ENCODE measurements around the gene HPCA.

The HPCA gene

GRCh38 chr1:32883338-32884031 lies 2.8 kb upstream of the HPCA start:
- H3K9ac ChIP-seq (ENCODE audit: insufficient read length), result no peak overlapping the region

GRCh38 chr1:32884032-32884372 lies 2.3 kb upstream of the HPCA start:
- no peak for DNase-seq (ENCODE audit: low read depth, low spot score)
- no peak overlapping the region for H3K9ac ChIP-seq (ENCODE audit: insufficient read length)
- no peaks in the 10 kb centered on the region for H3K36me3 ChIP-seq (ENCODE audit: insufficient read depth, low read length)
- no peak overlapping the region for H3K27ac ChIP-seq
- H3K4me3 ChIP-seq, result no peak overlapping the region
- H3K9me3 ChIP-seq (ENCODE audit: low read depth, low read length), result no peaks in the 10 kb centered on the region
- TF ChIP-seq EZH2 (IDR thresholded peaks at IDR 0.05), result no peak
- no peak for TF ChIP-seq FOXP2 (optimal IDR thresholded peaks at IDR 0.05; ENCODE audit: control extremely low read depth, extremely low read length, insufficient read depth)
- TF ChIP-seq POLR2AphosphoS5 (IDR thresholded peaks at IDR 0.05; ENCODE audit: borderline replicate concordance, low read depth, low read length), result no peak

More at GRCh38 chr1:32883338-32884031, 2.8 kb upstream of the HPCA start:
- no peak for DNase-seq (ENCODE audit: low read depth, low spot score)
- no peaks in the 10 kb centered on the region for H3K9me3 ChIP-seq (ENCODE audit: low read depth, low read length)
- H3K27ac ChIP-seq, result no peak overlapping the region
- H3K4me3 ChIP-seq, result no peak overlapping the region
- no peak for TF ChIP-seq POLR2AphosphoS5 (IDR thresholded peaks at IDR 0.05; ENCODE audit: borderline replicate concordance, low read depth, low read length)
- TF ChIP-seq EZH2 (IDR thresholded peaks at IDR 0.05), result no peak
- TF ChIP-seq FOXP2 (optimal IDR thresholded peaks at IDR 0.05; ENCODE audit: control extremely low read depth, extremely low read length, insufficient read depth), result no peak
- no peaks in the 10 kb centered on the region for H3K36me3 ChIP-seq (ENCODE audit: insufficient read depth, low read length)

- no peaks in the 10 kb centered on the region for H3K36me3 ChIP-seq (ENCODE audit: insufficient read depth, low read length)
- H3K9ac ChIP-seq (ENCODE audit: insufficient read length), result no peak overlapping the region
- no peaks in the 10 kb centered on the region for H3K9me3 ChIP-seq (ENCODE audit: low read depth, low read length)
- H3K4me3 ChIP-seq, result no peak overlapping the region
- no peak overlapping the region for H3K27ac ChIP-seq
- no peak for DNase-seq (ENCODE audit: low read depth, low spot score)
- TF ChIP-seq EZH2 (IDR thresholded peaks at IDR 0.05) (no peak), FOXP2 (optimal IDR thresholded peaks at IDR 0.05; ENCODE audit: control extremely low read depth, extremely low read length, insufficient read depth) (no peak)
Observed at GRCh38 chr1:32884726-32885125, 1.6 kb upstream of the HPCA start.

GRCh38 chr1:32885676-32886003 lies 651 bp upstream of the HPCA start:
- DNase-seq (ENCODE audit: low read depth, low spot score), result no peak
- Histone ChIP-seq H3K27ac (no peak overlapping the region), H3K4me3 (no peak overlapping the region), H3K36me3 (ENCODE audit: insufficient read depth, low read length) (no peaks in the 10 kb centered on the region), H3K9ac (ENCODE audit: insufficient read length) (no peak overlapping the region), H3K9me3 (ENCODE audit: low read depth, low read length) (no peaks in the 10 kb centered on the region)
- TF ChIP-seq POLR2AphosphoS5 (IDR thresholded peaks at IDR 0.05; ENCODE audit: borderline replicate concordance, low read depth, low read length) (no peak), EZH2 (IDR thresholded peaks at IDR 0.05) (no peak), FOXP2 (optimal IDR thresholded peaks at IDR 0.05; ENCODE audit: control extremely low read depth, extremely low read length, insufficient read depth) (no peak)

GRCh38 chr1:32886828-32887414 lies 630 bp downstream of the HPCA start:
- Histone ChIP-seq H3K9ac (ENCODE audit: insufficient read length) (no peak overlapping the region), H3K9me3 (ENCODE audit: low read depth, low read length) (no peaks in the 10 kb centered on the region)
- DNase-seq (ENCODE audit: low read depth, low spot score), result no peak

GRCh38 chr1:32887623-32888022 lies 1.3 kb downstream of the HPCA start:
- TF ChIP-seq FOXP2 (optimal IDR thresholded peaks at IDR 0.05; ENCODE audit: control extremely low read depth, extremely low read length, insufficient read depth) (no peak), EZH2 (IDR thresholded peaks at IDR 0.05) (no peak), POLR2AphosphoS5 (IDR thresholded peaks at IDR 0.05; ENCODE audit: borderline replicate concordance, low read depth, low read length) (no peak)
- no peaks in the 10 kb centered on the region for H3K36me3 ChIP-seq (ENCODE audit: insufficient read depth, low read length)
- no peaks in the 10 kb centered on the region for H3K9me3 ChIP-seq (ENCODE audit: low read depth, low read length)
- H3K9ac ChIP-seq (ENCODE audit: insufficient read length), result no peak overlapping the region
- DNase-seq (ENCODE audit: low read depth, low spot score), result no peak
- no peak overlapping the region for H3K4me3 ChIP-seq
- H3K27ac ChIP-seq, result no peak overlapping the region

More at GRCh38 chr1:32886828-32887414, 630 bp downstream of the HPCA start:
- Histone ChIP-seq H3K27ac (no peak overlapping the region), H3K36me3 (ENCODE audit: insufficient read depth, low read length) (no peaks in the 10 kb centered on the region), H3K4me3 (no peak overlapping the region)
- no peak for TF ChIP-seq FOXP2 (optimal IDR thresholded peaks at IDR 0.05; ENCODE audit: control extremely low read depth, extremely low read length, insufficient read depth)
- no peak for TF ChIP-seq POLR2AphosphoS5 (IDR thresholded peaks at IDR 0.05; ENCODE audit: borderline replicate concordance, low read depth, low read length)
- TF ChIP-seq EZH2 (IDR thresholded peaks at IDR 0.05), result no peak

GRCh38 chr1:32888134-32888533 lies 1.8 kb downstream of the HPCA start:
- Histone ChIP-seq H3K36me3 (ENCODE audit: insufficient read depth, low read length) (no peaks in the 10 kb centered on the region), H3K27ac (no peak overlapping the region), H3K4me3 (no peak overlapping the region), H3K9me3 (ENCODE audit: low read depth, low read length) (no peaks in the 10 kb centered on the region), H3K9ac (ENCODE audit: insufficient read length) (no peak overlapping the region)
- TF ChIP-seq EZH2 (IDR thresholded peaks at IDR 0.05) (no peak), POLR2AphosphoS5 (IDR thresholded peaks at IDR 0.05; ENCODE audit: borderline replicate concordance, low read depth, low read length) (no peak), FOXP2 (optimal IDR thresholded peaks at IDR 0.05; ENCODE audit: control extremely low read depth, extremely low read length, insufficient read depth) (no peak)
- DNase-seq (ENCODE audit: low read depth, low spot score), result no peak

- Histone ChIP-seq H3K4me3 (no peak overlapping the region), H3K9me3 (ENCODE audit: low read depth, low read length) (no peaks in the 10 kb centered on the region), H3K27ac (no peak overlapping the region), H3K9ac (ENCODE audit: insufficient read length) (no peak overlapping the region), H3K36me3 (ENCODE audit: insufficient read depth, low read length) (no peaks in the 10 kb centered on the region)
- no peak for TF ChIP-seq EZH2 (IDR thresholded peaks at IDR 0.05)
- no peak for TF ChIP-seq POLR2AphosphoS5 (IDR thresholded peaks at IDR 0.05; ENCODE audit: borderline replicate concordance, low read depth, low read length)
- TF ChIP-seq FOXP2 (optimal IDR thresholded peaks at IDR 0.05; ENCODE audit: control extremely low read depth, extremely low read length, insufficient read depth), result no peak
- DNase-seq (ENCODE audit: low read depth, low spot score), result no peak
Observed at GRCh38 chr1:32888677-32889420, 2.6 kb downstream of the HPCA start.

All from SK-N-MC (cell line).